Endothelial cell of umbilical vein (primary cell): ENCODE data around the gene GSTT4. TPM values are rescaled to one million over a fixed set of nuclear protein-coding genes. Genes with fewer than 3 reads are reported as not detected.

Experiments
- BruUV-seq: library from RNA; stranded (reverse); fragments of 400-500 nt; replicated peaks from 2 replicates; lab custom pipeline; 2021; lab: Mats Ljungman, UMichigan
- CTCF ChIA-PET: fragments of 300-600, 350-600 bp; sonication (Branson Sonifier 250); formaldehyde crosslinking; loops from one replicate; lab custom pipeline; 2021; ENCODE audit warnings: antibody characterized with exemption, inconsistent platforms; lab: Charles Lee
- POLR2A ChIA-PET: fragments of 300-600, 350-600 bp; sonication (Branson Sonifier 250); formaldehyde crosslinking; loops from one replicate; lab custom pipeline; 2021; ENCODE audit warnings: antibody characterized with exemption, inconsistent platforms; lab: Charles Lee
- DNase-seq: peaks from one replicate; pipeline ENCODE4 v3.0.0-alpha.2; 2011; ENCODE audit warnings: low read depth, low spot score
- FAIRE-seq: peaks from 2 replicates; lab custom pipeline; 2011; peaks lifted over from hg19 to GRCh38; lab: Jason Lieb, UNC
- H2AFZ ChIP-seq: 2 replicates; pipeline ENCODE4 v1.6.0; 2012; ENCODE audit warnings: low read depth, low read length, control low read depth, inconsistent platforms
- H3K27ac ChIP-seq: 2 replicates; pipeline ENCODE4 v1.5.1; 2011; ENCODE audit warnings: low read depth, mild to moderate bottlenecking, control low read depth, low read length, moderate library complexity; ENCODE audit not compliant: insufficient read depth
- H3K27me3 ChIP-seq, 2 experiments: 2 replicates each; pipeline versions ENCODE4 v1.6.0 to v1.6.1; 2011; ENCODE audit warnings: low read length in 2 of 2, mixed read lengths in 1 of 2; ENCODE audit not compliant: control insufficient read depth in 2 of 2, insufficient read depth in 2 of 2
- H3K36me3 ChIP-seq, 2 experiments: 2 replicates in 1 of 2; 3 replicates in 1 of 2; pipeline ENCODE4 v1.5.1; 2011; ENCODE audit warnings: low read length in 2 of 2, mild to moderate bottlenecking in 1 of 2, moderate library complexity in 1 of 2; ENCODE audit not compliant: control insufficient read depth in 2 of 2, insufficient read depth in 2 of 2; ENCODE audit errors: extremely low read depth in 1 of 2
- H3K4me1 ChIP-seq: 3 replicates; pipeline ENCODE4 v1.5.1; 2011; ENCODE audit warnings: mild to moderate bottlenecking, low read length; ENCODE audit not compliant: control insufficient read depth, insufficient read depth; ENCODE audit errors: extremely low read depth
- H3K4me2 ChIP-seq: 2 replicates; pipeline ENCODE4 v1.6.1; 2011; ENCODE audit warnings: low read length, control low read depth, mixed read lengths; ENCODE audit not compliant: insufficient read depth
- H3K4me3 ChIP-seq, 3 experiments: fragments of 200-600 bp in 1 of 3; sonication (generic), shearing (Covaris generic) in 1 of 3; replicated peaks in 1 of 3; 2 replicates each; pipeline ENCODE4 v1.5.1; 2011 to 2016; ENCODE audit warnings: control low read depth in 3 of 3, low read length in 3 of 3, mild to moderate bottlenecking in 2 of 3, inconsistent platforms in 1 of 3, low read depth in 1 of 3, moderate library complexity in 1 of 3; ENCODE audit not compliant: insufficient read depth in 1 of 3
- H3K79me2 ChIP-seq: 2 replicates; pipeline ENCODE4 v1.6.0; 2012; ENCODE audit warnings: low read length, inconsistent platforms; ENCODE audit not compliant: control insufficient read depth, insufficient read depth
- H3K9ac ChIP-seq: replicated peaks from 2 replicates; pipeline ENCODE3; 2011; ENCODE audit warnings: low read length, control low read depth; ENCODE audit not compliant: insufficient read depth; ENCODE audit errors: extremely low read depth
- H3K9me1 ChIP-seq: replicated peaks from 3 replicates; pipeline ENCODE4 v1.6.0; 2011; ENCODE audit warnings: mild to moderate bottlenecking, low read length; ENCODE audit not compliant: control insufficient read depth, insufficient read depth; ENCODE audit errors: extremely low read depth
- H3K9me3 ChIP-seq: replicated peaks from 2 replicates; pipeline ENCODE4 v1.5.1; 2012; ENCODE audit warnings: low read length, inconsistent platforms; ENCODE audit not compliant: control insufficient read depth, insufficient read depth
- H4K20me1 ChIP-seq: replicated peaks from 2 replicates; pipeline ENCODE3; 2011; ENCODE audit warnings: mild to moderate bottlenecking, low read length; ENCODE audit not compliant: control insufficient read depth, insufficient read depth; ENCODE audit errors: extremely low read depth
- EZH2 ChIP-seq: IDR thresholded peaks from 2 replicates; pipeline ENCODE4 v1.6.1; 2012; ENCODE audit warnings: borderline replicate concordance, low read depth, mild to moderate bottlenecking, moderate library complexity, low read length, inconsistent platforms; ENCODE audit not compliant: severe bottlenecking
- FOS ChIP-seq: IDR thresholded peaks from 2 replicates; pipeline ENCODE4 v1.6.1; 2011; ENCODE audit warnings: mild to moderate bottlenecking, low read length, moderate library complexity, borderline replicate concordance; ENCODE audit not compliant: insufficient read depth
- GATA2 ChIP-seq: IDR thresholded peaks from 2 replicates; pipeline ENCODE4 v1.7.0; 2011; ENCODE audit warnings: low read depth, mild to moderate bottlenecking, moderate library complexity, mixed read lengths, low read length; ENCODE audit not compliant: insufficient read length, insufficient read depth
- JUN ChIP-seq: IDR thresholded peaks from 2 replicates; pipeline ENCODE4 v1.6.1; 2011; ENCODE audit warnings: borderline replicate concordance, low read depth; ENCODE audit not compliant: insufficient read length, insufficient read depth
- MYC ChIP-seq: IDR thresholded peaks from one replicate; pipeline ENCODE4 v1.6.1; 2011; ENCODE audit warnings: mild to moderate bottlenecking, low read depth, low read length
- POLR2A ChIP-seq: IDR thresholded peaks from 2 replicates; pipeline ENCODE4 v1.6.1; 2012; ENCODE audit warnings: low read depth, mild to moderate bottlenecking, control low read depth, low read length
- POLR2AphosphoS5 ChIP-seq: IDR thresholded peaks from 2 replicates; pipeline ENCODE4 v1.6.1; 2012; ENCODE audit warnings: low read depth, mild to moderate bottlenecking, control low read depth, low read length, moderate library complexity; ENCODE audit not compliant: insufficient read depth
- dilution Hi-C: fragments of 300-500 bp; cut with MboI; formaldehyde crosslinking; loops from one replicate; pipeline ENCODE4 v1.15.0; 2019; ENCODE audit warnings: low sequenced_read_pairs; ENCODE audit not compliant: extremely low pct_ligation_motif_present
- intact Hi-C: fragments of 100-400 bp; cut with micrococcal nuclease; formaldehyde crosslinking; loops from one replicate; pipeline ENCODE4 v1.10.0; 2022
- polyA plus RNA-seq, 4 experiments: library from polyadenylated mRNA; depleted of rRNA in 3 of 4; stranded (reverse) in 3 of 4; unstranded in 1 of 4; fragments of >200 nt; gene quantifications; 2 replicates each; pipeline versions ENCODE4 v1.2.1 to v1.2.3, GENCODE V29; 2011 to 2012; ENCODE audit warnings: missing spikeins in 1 of 4
- total RNA-seq: library from RNA; stranded (reverse); gene quantifications from 2 replicates; pipeline ENCODE4 v1.2.3, GENCODE V29; 2021
- TF ChIP-seq, protein P1 (sequence below), 2 donors: IDR thresholded peaks; 1 replicate in 1 of 2; 2 replicates in 1 of 2; pipeline ENCODE4 v1.5.1; 2011; ENCODE audit warnings: low read length in 2 of 2, mild to moderate bottlenecking in 2 of 2, moderate library complexity in 2 of 2, control low read depth in 1 of 2, inconsistent platforms in 1 of 2, low read depth in 1 of 2; ENCODE audit not compliant: insufficient read depth in 1 of 2; ENCODE audit errors: extremely low read depth in 1 of 2
- TF ChIP-seq, protein P2 (sequence below): IDR thresholded peaks from 2 replicates; pipeline ENCODE4 v1.6.1; 2011; ENCODE audit not compliant: insufficient read depth, insufficient read length

The GSTT4 gene
- total and polyA plus RNA-seq, 2 donors (not counting 3 experiments of a cell fraction or from before 2014, with no cell fraction given), result not detected

DNA sequence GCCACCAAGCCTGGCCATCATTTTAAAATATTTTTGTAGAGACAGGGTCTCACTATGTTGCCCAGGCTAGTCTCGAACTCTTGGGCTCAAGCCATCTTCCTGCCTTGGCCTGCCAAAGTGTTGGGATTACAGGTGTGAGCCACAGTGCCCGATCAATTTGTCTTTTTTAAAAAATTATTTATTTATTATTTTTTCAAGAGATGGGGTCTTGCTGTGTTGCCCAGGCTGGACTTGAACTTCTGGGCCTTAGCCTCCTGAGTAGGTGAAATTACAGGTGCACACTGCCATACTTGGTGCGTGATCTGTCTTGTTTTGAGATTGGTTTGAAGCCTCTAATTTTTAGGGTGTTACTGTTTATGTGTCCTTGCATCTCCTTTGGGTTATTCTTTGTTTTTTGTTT lies 16.1 kb upstream of the GSTT4 start:
- intact Hi-C loops, result no loop called here
- DNase-seq, result no peak
- peaks cover 43% of the 10 kb centered on the region for H3K79me2 ChIP-seq

More for the DNA sequence above, 16.1 kb upstream of the GSTT4 start:
- BruUV-seq, result no TSS peak
- Histone ChIP-seq H3K4me1 (peaks cover 4% of the 10 kb centered on the region), H3K36me3 (no peaks in the 10 kb centered on the region), H3K27ac (no peak overlapping the region), H4K20me1 (no peaks in the 10 kb centered on the region), H3K4me2 (no peak overlapping the region), H2AFZ (no peak overlapping the region), H3K4me3 (no peak overlapping the region), H3K27me3 (no peaks in the 10 kb centered on the region), H3K9ac (no peak overlapping the region), H3K9me3 (no peaks in the 10 kb centered on the region), H3K9me1 (no peaks in the 10 kb centered on the region)
- dilution Hi-C loops, result no loop called here
- CTCF ChIA-PET, result no interaction called here
- POLR2A ChIA-PET, result no interaction called here
- FAIRE-seq, result no peak
- TF ChIP-seq POLR2AphosphoS5 (no peak), JUN (no peak), MYC (no peak), EZH2 (no peak), POLR2A (no peak), GATA2 (no peak), FOS (no peak)
- TF ChIP-seq, protein P1, sequence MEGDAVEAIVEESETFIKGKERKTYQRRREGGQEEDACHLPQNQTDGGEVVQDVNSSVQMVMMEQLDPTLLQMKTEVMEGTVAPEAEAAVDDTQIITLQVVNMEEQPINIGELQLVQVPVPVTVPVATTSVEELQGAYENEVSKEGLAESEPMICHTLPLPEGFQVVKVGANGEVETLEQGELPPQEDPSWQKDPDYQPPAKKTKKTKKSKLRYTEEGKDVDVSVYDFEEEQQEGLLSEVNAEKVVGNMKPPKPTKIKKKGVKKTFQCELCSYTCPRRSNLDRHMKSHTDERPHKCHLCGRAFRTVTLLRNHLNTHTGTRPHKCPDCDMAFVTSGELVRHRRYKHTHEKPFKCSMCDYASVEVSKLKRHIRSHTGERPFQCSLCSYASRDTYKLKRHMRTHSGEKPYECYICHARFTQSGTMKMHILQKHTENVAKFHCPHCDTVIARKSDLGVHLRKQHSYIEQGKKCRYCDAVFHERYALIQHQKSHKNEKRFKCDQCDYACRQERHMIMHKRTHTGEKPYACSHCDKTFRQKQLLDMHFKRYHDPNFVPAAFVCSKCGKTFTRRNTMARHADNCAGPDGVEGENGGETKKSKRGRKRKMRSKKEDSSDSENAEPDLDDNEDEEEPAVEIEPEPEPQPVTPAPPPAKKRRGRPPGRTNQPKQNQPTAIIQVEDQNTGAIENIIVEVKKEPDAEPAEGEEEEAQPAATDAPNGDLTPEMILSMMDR (IDR thresholded peaks at IDR 0.05; ENCODE audit: extremely low read depth in 1 of 2, insufficient read depth in 1 of 2, low read depth in 1 of 2, low read length in 2 of 2), result no peak
- TF ChIP-seq, protein P2, sequence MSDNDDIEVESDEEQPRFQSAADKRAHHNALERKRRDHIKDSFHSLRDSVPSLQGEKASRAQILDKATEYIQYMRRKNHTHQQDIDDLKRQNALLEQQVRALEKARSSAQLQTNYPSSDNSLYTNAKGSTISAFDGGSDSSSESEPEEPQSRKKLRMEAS, result no peak
